Thyroid gland (tissue), 4 donors: ENCODE measurements around the gene SAP30BP. TPM values are rescaled to one million over a fixed set of nuclear protein-coding genes. Genes with fewer than 3 reads are reported as not detected.

Experiments
- DNase-seq, 2 donors: peaks; one replicate each; pipeline ENCODE4 v3.0.0-alpha.2; 2019
- H3K27ac ChIP-seq, 3 donors: fragments of 200-600 bp; sonication (generic); 1 replicate in 2 of 3; 2 replicates in 1 of 3; pipeline ENCODE4 v1.5.1; 2016 to 2019; ENCODE audit warnings: mild to moderate bottlenecking in 1 of 3, moderate library complexity in 1 of 3
- H3K27me3 ChIP-seq: fragments of 200-600 bp; sonication (generic); one replicate; pipeline ENCODE4 v1.5.1; 2019
- H3K36me3 ChIP-seq, 2 donors: fragments of 200-600 bp; sonication (generic); one replicate each; pipeline ENCODE4 v1.5.1; 2016 to 2019
- H3K4me1 ChIP-seq, 2 donors: fragments of 200-600 bp; sonication (generic); one replicate each; pipeline ENCODE4 v1.5.1; 2017 to 2019
- H3K4me3 ChIP-seq, 3 donors: fragments of 200-600 bp; sonication (generic); replicated peaks in 1 of 3; 1 replicate in 2 of 3; 2 replicates in 1 of 3; pipeline ENCODE4 v1.5.1; 2016; ENCODE audit warnings: mild to moderate bottlenecking in 1 of 3
- H3K9me3 ChIP-seq: fragments of 200-600 bp; sonication (generic); one replicate; pipeline ENCODE4 v1.5.1; 2017
- CTCF ChIP-seq, 6 experiments: fragments of 200-600 bp in 3 of 6; fragments of 450-650 bp in 3 of 6; sonication (generic) in 3 of 6; IDR thresholded peaks; one replicate each; pipeline ENCODE4 v1.5.1; 2016 to 2019; ENCODE audit warnings: antibody characterized with exemption in 6 of 6, mild to moderate bottlenecking in 2 of 6, inconsistent platforms in 1 of 6, moderate library complexity in 1 of 6
- POLR2A ChIP-seq, 2 donors: fragments of 450-650 bp; IDR thresholded peaks; one replicate each; pipeline ENCODE4 v1.6.1; 2017; ENCODE audit warnings: antibody characterized with exemption in 2 of 2, mild to moderate bottlenecking in 2 of 2, moderate library complexity in 1 of 2
- WGBS, 2 donors: methylation state at CpG; one replicate each; pipeline ENCODE4 v1.1.5; 2017; 5-methylcytosine and 5-hydroxymethylcytosine counted together
- intact Hi-C: fragments of 100-400 bp; cut with DNase I; formaldehyde crosslinking; loops from one replicate; pipeline ENCODE4 v1.15.1; 2023
- total RNA-seq, 4 donors: library from RNA; depleted of rRNA; stranded (reverse); fragments of >200 nt; gene quantifications; one replicate each; pipeline ENCODE4 v1.2.3, GENCODE V29; 2016

Gene SAP30BP
- total RNA-seq, 4 donors from 2014 or later = 52.5 to 83.6 (median 72.7) TPM

GRCh38 chr17:75722542-75723095, 55.5 kb downstream of the SAP30BP start:
- peak overlapping the region in 1 of 3 donors; percentile 70 for H3K27ac ChIP-seq
- no peaks in the 10 kb centered on the region for H3K36me3 ChIP-seq
- H3K4me1 ChIP-seq = peaks cover 11 to 12% of the 10 kb centered on the region in 2 donors
- intact Hi-C loops = no loop called here
- no peak for DNase-seq
- TF ChIP-seq CTCF (IDR thresholded peaks at IDR 0.05) (no peak), POLR2A (IDR thresholded peaks at IDR 0.05) (no peak)
- no peaks in the 10 kb centered on the region for H3K9me3 ChIP-seq
- H3K4me3 ChIP-seq = no peak overlapping the region
- no peaks in the 10 kb centered on the region for H3K27me3 ChIP-seq
- 86% methylated on average over 4 to 9 of the region's 9 CpGs for WGBS, 2 donors

- Histone ChIP-seq H3K4me3 (no peak overlapping the region), H3K27me3 (no peaks in the 10 kb centered on the region), H3K9me3 (no peaks in the 10 kb centered on the region), H3K27ac (no peak overlapping the region), H3K4me1 (peaks cover 11 to 12% of the 10 kb centered on the region in 2 donors), H3K36me3 (no peaks in the 10 kb centered on the region)
- no peak for DNase-seq
- intact Hi-C loops = no loop called here
- 68 to 83% methylated on average over 7 to 10 of the region's 18 CpGs for WGBS, 2 donors
- TF ChIP-seq CTCF (IDR thresholded peaks at IDR 0.05) (no peak), POLR2A (IDR thresholded peaks at IDR 0.05) (no peak)
Observed at GRCh38 chr17:75723171-75723930, 56.2 kb downstream of the SAP30BP start.

- intact Hi-C loops = no loop called here
- H3K4me1 ChIP-seq = peaks cover 11 to 12% of the 10 kb centered on the region in 2 donors
- H3K36me3 ChIP-seq = peaks cover 0 to 2% of the 10 kb centered on the region in 2 donors
- no peak for TF ChIP-seq CTCF (IDR thresholded peaks at IDR 0.05)
- TF ChIP-seq POLR2A (IDR thresholded peaks at IDR 0.05) = no peak
- WGBS, 2 donors = 89 to 94% methylated on average over 11 to 12 of the region's 23 CpGs
- no peak overlapping the region for H3K4me3 ChIP-seq
- no peaks in the 10 kb centered on the region for H3K9me3 ChIP-seq
- no peak overlapping the region for H3K27ac ChIP-seq
- H3K27me3 ChIP-seq = no peaks in the 10 kb centered on the region
- no peak for DNase-seq
Observed at GRCh38 chr17:75724016-75725003, 57.2 kb downstream of the SAP30BP start.

- WGBS, 2 donors = 95 to 96% methylated on average over 7 of the region's 7 CpGs
- peaks cover 0 to 3% of the 10 kb centered on the region in 2 donors for H3K36me3 ChIP-seq
- H3K27ac ChIP-seq = no peak overlapping the region
- H3K4me1 ChIP-seq = peaks cover 8 to 12% of the 10 kb centered on the region in 2 donors
- no peak for TF ChIP-seq POLR2A (IDR thresholded peaks at IDR 0.05)
- H3K27me3 ChIP-seq = no peaks in the 10 kb centered on the region
- DNase-seq = no peak
- H3K9me3 ChIP-seq = no peaks in the 10 kb centered on the region
- H3K4me3 ChIP-seq = no peak overlapping the region
- intact Hi-C loops = no loop called here
Observed at GRCh38 chr17:75725504-75725903, 58.4 kb downstream of the SAP30BP start.

GRCh38 chr17:75727391-75727790, 60.3 kb downstream of the SAP30BP start:
- DNase-seq = no peak
- Histone ChIP-seq H3K36me3 (peaks cover 0 to 3% of the 10 kb centered on the region in 2 donors), H3K27ac (no peak overlapping the region), H3K9me3 (no peaks in the 10 kb centered on the region), H3K4me3 (no peak overlapping the region), H3K4me1 (no peaks in the 10 kb centered on the region), H3K27me3 (no peaks in the 10 kb centered on the region)
- intact Hi-C loops = no loop called here
- TF ChIP-seq POLR2A (IDR thresholded peaks at IDR 0.05) (no peak), CTCF (IDR thresholded peaks at IDR 0.05) (no peak)
- WGBS, 2 donors = 90 to 98% methylated on average over 8 to 16 of the region's 18 CpGs
